HEK293T (cell line): ENCODE results near the gene ANKLE1.

ENCODE experiments used
- CTCF ChIA-PET: fragments of 350-600 bp; formaldehyde crosslinking; extraction: SDS; loops from one replicate; lab custom pipeline; 2021; ENCODE audit warnings: antibody characterized with exemption, inconsistent platforms; lab: Yijun Ruan, JAX
- POLR2A ChIA-PET: fragments of 350-600 bp; formaldehyde crosslinking; extraction: SDS; loops from one replicate; lab custom pipeline; 2020; ENCODE audit warnings: antibody characterized with exemption, inconsistent platforms; lab: Yijun Ruan, JAX
- DNase-seq: peaks from one replicate; pipeline ENCODE4 v3.0.0; 2012; ENCODE audit warnings: mixed read lengths; ENCODE audit errors: extremely low spot score
- ARNT ChIP-seq: fragments of 450-650 bp; IDR thresholded peaks from 2 replicates; pipeline ENCODE4 v1.6.1; 2017; ENCODE audit warnings: mild to moderate bottlenecking
- BHLHE40 ChIP-seq: fragments of 450-650 bp; IDR thresholded peaks from 2 replicates; pipeline ENCODE4 v1.6.1; 2016; ENCODE audit warnings: mild to moderate bottlenecking, moderate library complexity, borderline replicate concordance
- CTBP1 ChIP-seq: fragments of 450-650 bp; IDR thresholded peaks from 2 replicates; pipeline ENCODE4 v1.6.1; 2016; ENCODE audit warnings: borderline replicate concordance
- ELF4 ChIP-seq: fragments of 450-650 bp; IDR thresholded peaks from 2 replicates; pipeline ENCODE4 v1.6.1; 2017; ENCODE audit warnings: antibody characterized with exemption
- FOXA1 ChIP-seq: fragments of 450-650 bp; IDR thresholded peaks from 2 replicates; pipeline ENCODE4 v1.6.1; 2016; ENCODE audit warnings: mild to moderate bottlenecking
- FOXK2 ChIP-seq: fragments of 450-650 bp; IDR thresholded peaks from 2 replicates; pipeline ENCODE4 v1.6.1; 2016; ENCODE audit warnings: mild to moderate bottlenecking
- FOXM1 ChIP-seq: fragments of 450-650 bp; IDR thresholded peaks from 2 replicates; pipeline ENCODE4 v1.6.1; 2017; ENCODE audit warnings: mild to moderate bottlenecking, borderline replicate concordance
- HDGF ChIP-seq: fragments of 450-650 bp; IDR thresholded peaks from 2 replicates; pipeline ENCODE4 v1.6.1; 2017; ENCODE audit warnings: antibody characterized with exemption, borderline replicate concordance
- L3MBTL2 ChIP-seq: fragments of 450-650 bp; conservative IDR thresholded peaks from 2 replicates; pipeline ENCODE4 v1.6.1; 2016; ENCODE audit warnings: mild to moderate bottlenecking
- LEF1 ChIP-seq: fragments of 450-650 bp; IDR thresholded peaks from 2 replicates; pipeline ENCODE4 v1.6.1; 2017; ENCODE audit warnings: mild to moderate bottlenecking, borderline replicate concordance
- NFRKB ChIP-seq: fragments of 450-650 bp; IDR thresholded peaks from 2 replicates; pipeline ENCODE4 v1.6.1; 2016; ENCODE audit warnings: mild to moderate bottlenecking, moderate library complexity
- SP1 ChIP-seq: fragments of 450-650 bp; IDR thresholded peaks from 2 replicates; pipeline ENCODE4 v1.6.1; 2017
- SUZ12 ChIP-seq: fragments of 450-650 bp; IDR thresholded peaks from 2 replicates; pipeline ENCODE4 v1.6.1; 2016; ENCODE audit warnings: mild to moderate bottlenecking
- TARDBP ChIP-seq: fragments of 450-650 bp; IDR thresholded peaks from 2 replicates; pipeline ENCODE4 v1.6.1; 2016
- ZNF384 ChIP-seq: fragments of 450-650 bp; IDR thresholded peaks from 2 replicates; pipeline ENCODE4 v1.6.1; 2016
- TF ChIP-seq, protein P1 (sequence below): fragments of 450-650 bp; IDR thresholded peaks from 2 replicates; pipeline ENCODE4 v1.6.1; 2016

Gene ANKLE1, protein sequence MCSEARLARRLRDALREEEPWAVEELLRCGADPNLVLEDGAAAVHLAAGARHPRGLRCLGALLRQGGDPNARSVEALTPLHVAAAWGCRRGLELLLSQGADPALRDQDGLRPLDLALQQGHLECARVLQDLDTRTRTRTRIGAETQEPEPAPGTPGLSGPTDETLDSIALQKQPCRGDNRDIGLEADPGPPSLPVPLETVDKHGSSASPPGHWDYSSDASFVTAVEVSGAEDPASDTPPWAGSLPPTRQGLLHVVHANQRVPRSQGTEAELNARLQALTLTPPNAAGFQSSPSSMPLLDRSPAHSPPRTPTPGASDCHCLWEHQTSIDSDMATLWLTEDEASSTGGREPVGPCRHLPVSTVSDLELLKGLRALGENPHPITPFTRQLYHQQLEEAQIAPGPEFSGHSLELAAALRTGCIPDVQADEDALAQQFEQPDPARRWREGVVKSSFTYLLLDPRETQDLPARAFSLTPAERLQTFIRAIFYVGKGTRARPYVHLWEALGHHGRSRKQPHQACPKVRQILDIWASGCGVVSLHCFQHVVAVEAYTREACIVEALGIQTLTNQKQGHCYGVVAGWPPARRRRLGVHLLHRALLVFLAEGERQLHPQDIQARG

DNA sequence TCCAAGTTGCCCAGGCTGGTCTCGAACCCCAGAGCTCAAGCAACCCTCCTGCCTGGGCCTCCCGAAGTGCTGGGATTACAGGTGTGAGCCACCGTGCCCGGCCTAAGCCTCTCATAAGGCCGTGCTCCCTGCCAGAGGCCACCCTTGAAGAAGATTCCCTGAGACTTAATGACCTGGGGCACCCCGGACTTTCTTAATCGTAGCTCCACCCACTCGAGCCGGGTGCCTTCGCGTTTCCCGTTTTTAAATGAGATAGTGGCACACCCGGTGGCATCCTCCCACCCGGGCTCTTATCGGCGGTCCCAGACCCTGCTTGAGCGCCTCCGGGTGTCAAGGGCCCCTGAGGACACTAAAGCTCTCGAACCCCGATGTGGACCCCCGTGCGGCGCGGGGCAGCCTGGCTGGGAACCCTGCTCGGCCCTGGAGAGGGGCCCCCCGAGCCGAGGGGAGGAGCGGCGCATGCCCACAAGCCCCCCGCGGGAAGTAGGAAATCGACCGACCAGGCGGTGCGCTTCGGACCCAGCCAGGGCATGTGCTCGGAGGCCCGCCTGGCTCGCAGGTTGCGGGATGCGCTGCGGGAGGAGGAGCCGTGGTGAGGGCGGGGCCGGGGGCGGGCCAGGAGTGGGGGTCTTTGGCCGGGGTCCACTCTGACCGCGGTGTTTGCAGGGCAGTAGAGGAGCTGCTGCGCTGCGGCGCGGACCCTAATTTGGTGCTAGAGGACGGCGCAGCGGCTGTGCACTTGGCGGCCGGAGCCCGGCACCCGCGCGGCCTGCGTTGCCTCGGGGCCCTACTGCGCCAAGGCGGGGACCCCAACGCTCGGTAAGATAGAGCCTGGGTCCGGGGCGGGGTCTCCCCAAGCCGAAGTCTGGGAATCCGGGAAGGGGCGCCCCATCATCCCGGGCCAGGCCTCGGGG, at the start of gene ANKLE1:
ANKLE1 (plus strand) TSS at position 511 of the 914 bp plus-strand sequence; CDS start at position 531, 20 bp downstream.
- ChIA-PET CTCF (interaction anchor here (0.9 to 1.0 kb wide), 2 partner anchors 21 to 76 kb away, joined by 3 to 4 read pairs; no protein-coding TSS in a partner anchor), POLR2A (interaction anchor here (0.6 to 1.2 kb wide), 3 partner anchors 9 to 15 kb away, joined by 3 to 6 read pairs (median 4); partner anchors contain the start of gene BABAM1)
- TF ChIP-seq, protein P1, sequence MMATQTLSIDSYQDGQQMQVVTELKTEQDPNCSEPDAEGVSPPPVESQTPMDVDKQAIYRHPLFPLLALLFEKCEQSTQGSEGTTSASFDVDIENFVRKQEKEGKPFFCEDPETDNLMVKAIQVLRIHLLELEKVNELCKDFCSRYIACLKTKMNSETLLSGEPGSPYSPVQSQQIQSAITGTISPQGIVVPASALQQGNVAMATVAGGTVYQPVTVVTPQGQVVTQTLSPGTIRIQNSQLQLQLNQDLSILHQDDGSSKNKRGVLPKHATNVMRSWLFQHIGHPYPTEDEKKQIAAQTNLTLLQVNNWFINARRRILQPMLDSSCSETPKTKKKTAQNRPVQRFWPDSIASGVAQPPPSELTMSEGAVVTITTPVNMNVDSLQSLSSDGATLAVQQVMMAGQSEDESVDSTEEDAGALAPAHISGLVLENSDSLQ, result no peak
- TF ChIP-seq TARDBP (no peak), L3MBTL2 (no peak), NFRKB (no peak), FOXM1 (no peak), HDGF (no peak), BHLHE40 (no peak), SP1 (no peak), LEF1 (no peak), ZNF384 (no peak), FOXK2 (no peak), SUZ12 (no peak), CTBP1 (no peak), ELF4 (no peak), ARNT (no peak), FOXA1 (no peak)
- DNase-seq, result no peak

DNA sequence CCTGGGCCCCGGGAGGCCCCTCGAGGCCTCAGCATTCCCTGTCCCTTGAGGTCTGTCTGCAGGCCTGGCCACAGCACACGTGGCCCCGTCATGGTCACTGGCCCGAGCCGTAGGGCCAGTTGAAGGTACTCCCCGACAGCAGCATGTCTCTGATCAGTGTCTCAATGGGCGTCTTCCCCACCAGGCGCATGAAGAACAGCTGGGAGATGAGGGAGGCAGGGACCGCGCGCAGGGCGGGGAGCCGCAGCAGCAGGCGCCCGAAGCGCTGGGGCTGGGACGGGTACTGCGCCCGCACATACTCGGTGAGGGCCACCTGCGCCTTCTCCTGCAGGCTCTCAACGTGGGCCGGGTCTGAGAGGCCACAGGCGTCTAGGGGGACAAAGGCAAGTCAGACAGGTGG, 49.4 kb upstream of the ANKLE1 start:
- CTCF ChIA-PET, result no interaction called here
- TF ChIP-seq TARDBP (no peak), NFRKB (no peak), BHLHE40 (no peak), L3MBTL2 (no peak), FOXK2 (no peak)
- TF ChIP-seq, protein P1, result no peak
- POLR2A ChIA-PET, result interaction anchor here (0.7 to 2.8 kb wide), 2 partner anchors 17 kb away, joined by 3 to 9 read pairs; partner anchors contain the start of gene USE1
- no peak for DNase-seq

DNA sequence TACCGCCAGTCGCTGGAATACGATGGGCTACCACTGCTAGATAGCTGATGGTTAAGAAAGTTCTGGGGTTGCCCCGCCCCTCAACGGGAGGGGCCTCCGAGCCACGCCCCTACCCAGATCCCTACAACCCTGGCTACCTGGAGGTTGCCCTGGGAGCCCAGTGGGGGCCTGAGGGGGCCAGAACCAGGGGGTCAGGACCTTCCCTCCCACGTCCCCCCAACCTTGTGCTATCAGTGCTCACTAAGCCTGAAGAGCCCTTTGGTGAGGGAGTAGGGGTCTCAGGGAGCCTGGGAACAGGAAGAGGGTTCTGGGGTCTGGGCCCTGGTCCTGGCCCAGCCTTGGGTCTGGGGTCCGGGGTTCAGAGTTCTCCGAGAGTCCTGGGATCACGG, 46.8 kb upstream of the ANKLE1 start:
- POLR2A ChIA-PET, result interaction anchor here (0.6 to 3.8 kb wide), 7 partner anchors 9 to 32 kb away, joined by 3 to 44 read pairs (median 7); partner anchors contain the start of genes BABAM1, OCEL1 and USE1
- CTCF ChIA-PET, result interaction anchor here (0.5 to 2.0 kb wide), 6 partner anchors 9 to 1093 kb away, joined by 3 to 11 read pairs (median 3); partner anchors contain the start of gene OCEL1
- peak; percentile 60 for DNase-seq
- TF ChIP-seq, protein P1, result no peak
- no peak for TF ChIP-seq BHLHE40
- no peak for TF ChIP-seq LEF1
- no peak for TF ChIP-seq L3MBTL2
- TF ChIP-seq FOXM1, result no peak
- TF ChIP-seq SP1, result no peak
- TF ChIP-seq ARNT, result no peak
- no peak for TF ChIP-seq SUZ12
- TF ChIP-seq ELF4, result no peak
- no peak for TF ChIP-seq CTBP1
- TF ChIP-seq TARDBP, result no peak
- no peak for TF ChIP-seq FOXK2

DNA sequence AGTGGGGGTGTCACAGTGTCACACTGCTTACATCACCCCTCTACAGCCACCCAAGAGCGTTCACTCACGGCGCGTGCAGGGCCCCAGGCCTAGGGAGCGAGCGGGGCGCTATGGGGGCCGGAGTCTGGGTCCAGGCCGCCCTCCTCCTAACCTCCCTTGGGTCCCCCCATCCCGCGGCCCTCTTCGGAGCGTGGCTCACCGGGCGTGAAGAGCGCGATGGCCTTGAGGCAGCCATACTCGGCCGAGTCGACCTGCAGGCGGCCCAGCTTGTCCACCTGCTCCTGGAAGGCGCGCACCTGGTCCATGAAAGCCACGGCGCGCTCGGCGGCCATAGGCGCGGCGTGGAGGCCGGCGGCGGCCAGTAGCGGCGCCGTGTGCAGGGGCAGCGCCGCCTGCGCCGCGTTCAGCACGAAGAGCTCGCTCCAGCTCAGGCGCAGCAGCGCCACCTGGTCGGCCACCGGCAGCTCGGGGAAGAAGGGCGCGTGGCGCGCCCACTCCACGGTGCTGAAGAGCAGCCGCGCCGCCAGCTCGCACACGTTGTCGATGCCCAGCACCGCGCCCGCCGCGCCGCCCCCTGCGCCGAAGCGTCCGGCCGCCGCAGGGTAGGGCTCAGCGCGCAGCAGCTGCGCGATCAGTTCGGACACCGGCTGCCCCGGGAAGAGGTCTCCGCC, 46.3 kb upstream of the ANKLE1 start:
- DNase-seq, result peak; percentile 46
- POLR2A ChIA-PET, result interaction anchor here (0.6 to 3.8 kb wide), 9 partner anchors 9 to 45 kb away, joined by 3 to 44 read pairs (median 5); partner anchors contain the start of genes BABAM1, OCEL1 and USE1
- CTCF ChIA-PET, result interaction anchor here (0.7 to 2.0 kb wide), 5 partner anchors 8 to 169 kb away, joined by 3 to 11 read pairs (median 3); partner anchors contain the start of gene OCEL1
- TF ChIP-seq FOXM1, result no peak
- TF ChIP-seq ZNF384, result no peak
- TF ChIP-seq L3MBTL2, result no peak
